ENCODE data around the gene CS.

DNA sequence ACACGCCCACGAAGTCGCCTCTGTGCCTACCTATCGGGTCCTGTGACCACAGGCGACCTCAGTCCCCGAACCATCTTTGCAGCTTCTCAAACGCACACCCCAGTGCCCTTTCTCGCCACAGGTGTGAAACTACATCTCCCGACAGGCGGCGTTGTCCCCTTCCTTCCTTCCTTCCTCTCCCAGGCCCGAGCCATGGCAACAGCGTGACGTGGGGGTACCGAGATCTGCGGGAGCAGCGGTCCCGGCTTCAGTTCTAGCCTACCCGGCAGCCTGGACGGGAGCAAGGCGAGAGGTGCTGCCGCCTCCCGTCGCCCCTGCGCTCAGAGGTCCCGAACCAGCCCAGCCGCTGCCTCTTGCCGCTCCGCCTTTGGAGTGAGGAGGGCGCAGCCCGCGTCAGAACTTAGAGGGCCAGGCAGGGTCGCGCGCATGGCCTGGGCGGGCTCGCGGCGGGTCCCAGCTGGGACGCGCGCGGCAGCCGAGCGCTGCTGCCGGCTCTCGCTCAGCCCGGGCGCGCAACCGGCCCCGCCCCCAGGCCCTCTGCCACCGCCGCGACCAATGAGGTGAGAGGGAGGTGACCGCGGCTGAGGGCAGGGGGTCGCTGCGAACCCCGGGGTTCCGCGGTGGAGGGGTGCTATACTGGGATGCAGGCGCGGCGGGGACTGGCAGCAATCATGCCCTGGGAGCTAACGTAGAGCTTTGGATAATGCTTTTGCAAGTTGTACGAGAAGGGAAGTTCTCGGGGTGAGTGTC lies 33.3 kb downstream of the CS start, which contains the start of gene COQ10A:
- TF ChIP-seq, protein P1, sequence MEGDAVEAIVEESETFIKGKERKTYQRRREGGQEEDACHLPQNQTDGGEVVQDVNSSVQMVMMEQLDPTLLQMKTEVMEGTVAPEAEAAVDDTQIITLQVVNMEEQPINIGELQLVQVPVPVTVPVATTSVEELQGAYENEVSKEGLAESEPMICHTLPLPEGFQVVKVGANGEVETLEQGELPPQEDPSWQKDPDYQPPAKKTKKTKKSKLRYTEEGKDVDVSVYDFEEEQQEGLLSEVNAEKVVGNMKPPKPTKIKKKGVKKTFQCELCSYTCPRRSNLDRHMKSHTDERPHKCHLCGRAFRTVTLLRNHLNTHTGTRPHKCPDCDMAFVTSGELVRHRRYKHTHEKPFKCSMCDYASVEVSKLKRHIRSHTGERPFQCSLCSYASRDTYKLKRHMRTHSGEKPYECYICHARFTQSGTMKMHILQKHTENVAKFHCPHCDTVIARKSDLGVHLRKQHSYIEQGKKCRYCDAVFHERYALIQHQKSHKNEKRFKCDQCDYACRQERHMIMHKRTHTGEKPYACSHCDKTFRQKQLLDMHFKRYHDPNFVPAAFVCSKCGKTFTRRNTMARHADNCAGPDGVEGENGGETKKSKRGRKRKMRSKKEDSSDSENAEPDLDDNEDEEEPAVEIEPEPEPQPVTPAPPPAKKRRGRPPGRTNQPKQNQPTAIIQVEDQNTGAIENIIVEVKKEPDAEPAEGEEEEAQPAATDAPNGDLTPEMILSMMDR (IDR thresholded peaks at IDR 0.05), result peak; percentile 67
- no peak for TF ChIP-seq EZH2 (IDR thresholded peaks at IDR 0.05)

All from neural progenitor cell (in vitro differentiated cells).